ENCODE measurements around the gene PTPN11. TPM values are rescaled to one million over a fixed set of nuclear protein-coding genes. Genes with fewer than 3 reads are reported as not detected.

The PTPN11 gene
- total and polyA plus RNA-seq, 2 of the 8 experiments (the other 6 are each of a cell fraction or from before 2014, with no cell fraction given) = 28.3 to 133 TPM

DNA sequence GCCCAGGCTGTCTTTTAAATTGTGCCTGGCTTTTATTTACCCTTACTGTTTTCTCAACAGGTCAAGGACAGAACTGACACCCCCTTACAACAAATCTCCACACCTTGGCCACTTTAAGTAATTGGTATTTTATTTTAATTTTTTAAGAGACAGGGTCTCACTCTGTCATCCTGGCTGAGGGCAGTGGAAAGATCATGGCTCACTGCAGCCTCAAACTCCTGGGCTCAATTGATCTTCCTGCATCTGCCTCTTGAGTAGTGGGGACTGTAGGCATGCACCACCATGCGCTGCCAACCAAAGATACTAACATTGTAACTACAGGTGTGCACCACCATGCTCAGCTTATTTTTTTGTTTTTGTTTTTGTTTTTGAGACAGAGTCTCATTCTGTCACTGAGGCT is 109.8 kb downstream of the PTPN11 start:
- Histone ChIP-seq H3K36me3 (ENCODE audit: control insufficient read depth in 2 of 4, insufficient read depth in 4 of 4, low read length in 3 of 4) (no peaks in the 10 kb centered on the region), H3K23me2 (ENCODE audit: low read depth, low read length) (no peaks in the 10 kb centered on the region), H3K9ac (replicated peaks in 1 of 4; ENCODE audit: extremely low read depth in 1 of 4, low read depth in 3 of 4, low read length in 3 of 4) (no peak overlapping the region), H3K18ac (ENCODE audit: extremely low read depth, low read length) (no peak overlapping the region), H3K4me1 (replicated peaks in 1 of 4; ENCODE audit: control insufficient read depth in 3 of 4, insufficient read depth in 4 of 4, low read length in 3 of 4) (no peaks in the 10 kb centered on the region), H2AK5ac (ENCODE audit: low read depth, low read length) (no peak overlapping the region), H2BK15ac (ENCODE audit: low read length) (no peak overlapping the region), H4K91ac (replicated peaks; ENCODE audit: insufficient read length, low read length) (no peak overlapping the region), H2AFZ (ENCODE audit: low read length) (no peak overlapping the region), H3K27ac (ENCODE audit: low read depth, low read length) (no peak overlapping the region), H2BK120ac (replicated peaks; ENCODE audit: low read depth, low read length) (no peak overlapping the region), H3K79me1 (ENCODE audit: low read depth, low read length) (no peaks in the 10 kb centered on the region), H3K4me2 (ENCODE audit: insufficient read depth in 1 of 2, low read depth in 2 of 2, low read length in 2 of 2) (no peak overlapping the region), H3K56ac (replicated peaks; ENCODE audit: insufficient read length, low read depth, low read length) (no peak overlapping the region), H4K20me1 (replicated peaks in 1 of 2; ENCODE audit: control insufficient read depth in 1 of 2, insufficient read depth in 2 of 2, low read length in 2 of 2) (no peaks in the 10 kb centered on the region), H3K4ac (replicated peaks; ENCODE audit: insufficient read length, low read depth, low read length) (no peak overlapping the region), H4K5ac (ENCODE audit: insufficient read length, low read depth, low read length) (no peak overlapping the region), H3K23ac (ENCODE audit: insufficient read length) (no peak overlapping the region), H3K14ac (ENCODE audit: insufficient read length) (no peak overlapping the region), H2BK12ac (ENCODE audit: low read depth, low read length) (no peak overlapping the region), H3K4me3 (ENCODE audit: extremely low read depth in 1 of 4, insufficient read depth in 2 of 4, low read depth in 3 of 4, low read length in 4 of 4) (no peak overlapping the region), H3K9me3 (ENCODE audit: insufficient read depth in 2 of 2, low read depth in 1 of 2, low read length in 1 of 2) (no peaks in the 10 kb centered on the region), H4K8ac (ENCODE audit: extremely low read depth, insufficient read depth, low read length) (no peak overlapping the region), H2BK5ac (ENCODE audit: low read depth, low read length) (no peak overlapping the region), H3K27me3 (replicated peaks in 1 of 4; ENCODE audit: control insufficient read depth in 3 of 4, extremely low read depth in 1 of 4, insufficient read depth in 3 of 4, low read length in 3 of 4) (no peaks in the 10 kb centered on the region), H2BK20ac (ENCODE audit: low read length) (no peak overlapping the region), H3K79me2 (ENCODE audit: control insufficient read depth in 1 of 2, insufficient read depth in 2 of 2, low read length in 2 of 2) (no peaks in the 10 kb centered on the region)
- FAIRE-seq (no peak), DNase-seq (ENCODE audit: low read depth in 1 of 2, low spot score in 2 of 2) (no peak)
- WGBS, 2 experiments (ENCODE audit: extremely low coverage in 1 of 2, insufficient coverage in 1 of 2, insufficient read length in 1 of 2, insufficient replicate concordance in 2 of 2, low coverage in 1 of 2, low lambda C conversion rate in 2 of 2, missing lambda C conversion rate in 1 of 2) = 94% methylated on average over 1 of the region's 1 CpG; no CpG with 5 or more reads in 1 of the 2 experiments
- ChIA-PET POLR2A (ENCODE audit: partially characterized antibody) (no interaction called here), CTCF (ENCODE audit: partially characterized antibody) (interaction anchor here (2.0 kb wide), 1 partner anchor 88 kb away, joined by 6 read pairs; no protein-coding TSS in a partner anchor)
- TF ChIP-seq KDM4A (IDR thresholded peaks at IDR 0.05; ENCODE audit: low read depth, low read length, severe bottlenecking) (no peak), RXRA (IDR thresholded peaks at IDR 0.05; ENCODE audit: insufficient read depth, low read depth, low read length) (no peak), SIRT6 (IDR thresholded peaks at IDR 0.05; ENCODE audit: low read length) (no peak), GTF2F1 (IDR thresholded peaks at IDR 0.05; ENCODE audit: borderline replicate concordance, low read depth, low read length) (no peak), TAF1 (IDR thresholded peaks at IDR 0.05; ENCODE audit: low read depth, low read length) (no peak), RNF2 (IDR thresholded peaks at IDR 0.05; ENCODE audit: borderline replicate concordance, low read depth, low read length, missing control alignments, poor library complexity, severe bottlenecking) (no peak), SP4 (IDR thresholded peaks at IDR 0.05; ENCODE audit: low read length) (no peak), NANOG (IDR thresholded peaks at IDR 0.05; ENCODE audit: insufficient read depth, low read depth, low read length, poor library complexity, severe bottlenecking) (no peak), BCL11A (IDR thresholded peaks at IDR 0.05; ENCODE audit: low read depth in 2 of 2, low read length in 2 of 2) (no peak), KDM1A (IDR thresholded peaks at IDR 0.05; ENCODE audit: borderline replicate concordance, low read length) (no peak)
